ENCODE data around the gene SDK2. TPM values are rescaled to one million over a fixed set of nuclear protein-coding genes. Genes with fewer than 3 reads are reported as not detected.

The SDK2 gene
- total and polyA plus RNA-seq, 9 of the 15 experiments (the other 6 are each of a cell fraction or from before 2014, with no cell fraction given): 0.04 TPM; not detected in 8

DNA sequence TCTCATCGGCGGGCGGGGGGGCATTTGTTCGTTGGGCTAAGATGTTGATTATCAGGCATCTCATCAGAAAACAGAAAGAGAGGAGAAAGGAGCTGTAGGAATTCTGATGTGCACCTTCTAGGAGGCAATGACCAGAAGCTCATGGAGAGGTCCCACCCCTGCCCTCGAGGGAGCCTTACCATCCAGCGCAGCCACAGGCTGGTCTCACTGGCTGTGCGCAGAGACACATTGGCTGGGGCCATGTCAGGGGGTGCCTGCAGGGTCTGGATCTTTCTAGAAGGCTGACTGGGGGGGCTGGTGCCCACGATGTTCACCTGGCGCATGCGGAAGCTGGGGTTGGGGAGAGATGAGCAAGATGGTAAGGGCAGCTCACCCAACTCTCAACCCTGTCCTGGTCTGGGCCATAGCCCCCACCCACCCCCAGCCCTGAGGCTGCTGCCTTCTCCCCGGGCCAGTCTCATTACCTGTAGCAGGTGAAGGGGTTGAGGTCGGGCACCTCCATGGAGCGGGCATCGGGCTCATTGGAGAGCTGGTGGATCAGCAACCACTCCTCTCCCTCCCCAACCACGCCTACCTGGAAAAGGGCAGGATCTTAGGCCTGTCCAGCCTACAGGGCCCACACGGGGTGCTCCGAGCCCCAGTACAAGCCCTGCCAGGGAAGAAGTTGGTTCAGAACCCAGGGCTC, 246.2 kb downstream of the SDK2 start (continued):
- TF ChIP-seq HDGF (IDR thresholded peaks at IDR 0.05) (no peak), MIER1 (IDR thresholded peaks at IDR 0.05; ENCODE audit: low read depth) (no peak), ZBTB17 (CRISPR knock-in tag; IDR thresholded peaks at IDR 0.05) (no peak), ZNF316 (IDR thresholded peaks at IDR 0.05) (no peak), TAF1 (IDR thresholded peaks at IDR 0.05; ENCODE audit: control insufficient read depth, extremely low read depth, insufficient read depth, low read length, severe bottlenecking) (no peak), MED1 (CRISPR knock-in tag; IDR thresholded peaks at IDR 0.05; ENCODE audit: borderline replicate concordance) (no peak), ZNF274 (IDR thresholded peaks at IDR 0.05; ENCODE audit: borderline replicate concordance, low read depth, low read length) (no peak)
- TF ChIP-seq, protein P1, sequence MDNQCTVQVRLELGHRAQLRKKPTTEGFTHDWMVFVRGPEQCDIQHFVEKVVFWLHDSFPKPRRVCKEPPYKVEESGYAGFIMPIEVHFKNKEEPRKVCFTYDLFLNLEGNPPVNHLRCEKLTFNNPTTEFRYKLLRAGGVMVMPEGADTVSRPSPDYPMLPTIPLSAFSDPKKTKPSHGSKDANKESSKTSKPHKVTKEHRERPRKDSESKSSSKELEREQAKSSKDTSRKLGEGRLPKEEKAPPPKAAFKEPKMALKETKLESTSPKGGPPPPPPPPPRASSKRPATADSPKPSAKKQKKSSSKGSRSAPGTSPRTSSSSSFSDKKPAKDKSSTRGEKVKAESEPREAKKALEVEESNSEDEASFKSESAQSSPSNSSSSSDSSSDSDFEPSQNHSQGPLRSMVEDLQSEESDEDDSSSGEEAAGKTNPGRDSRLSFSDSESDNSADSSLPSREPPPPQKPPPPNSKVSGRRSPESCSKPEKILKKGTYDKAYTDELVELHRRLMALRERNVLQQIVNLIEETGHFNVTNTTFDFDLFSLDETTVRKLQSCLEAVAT (IDR thresholded peaks at IDR 0.05): no peak

- POLR2A ChIA-PET: no interaction called here
- TF ChIP-seq TBP (optimal IDR thresholded peaks at IDR 0.05; ENCODE audit: low read depth, low read length) (no peak), SMARCA4 (IDR thresholded peaks at IDR 0.05) (no peak), NRF1 (conservative IDR thresholded peaks at IDR 0.05 in 1 of 2, IDR thresholded peaks at IDR 0.05 in 1 of 2) (no peak), SUPT5H (IDR thresholded peaks at IDR 0.05) (no peak)
- TF ChIP-seq, protein P2, sequence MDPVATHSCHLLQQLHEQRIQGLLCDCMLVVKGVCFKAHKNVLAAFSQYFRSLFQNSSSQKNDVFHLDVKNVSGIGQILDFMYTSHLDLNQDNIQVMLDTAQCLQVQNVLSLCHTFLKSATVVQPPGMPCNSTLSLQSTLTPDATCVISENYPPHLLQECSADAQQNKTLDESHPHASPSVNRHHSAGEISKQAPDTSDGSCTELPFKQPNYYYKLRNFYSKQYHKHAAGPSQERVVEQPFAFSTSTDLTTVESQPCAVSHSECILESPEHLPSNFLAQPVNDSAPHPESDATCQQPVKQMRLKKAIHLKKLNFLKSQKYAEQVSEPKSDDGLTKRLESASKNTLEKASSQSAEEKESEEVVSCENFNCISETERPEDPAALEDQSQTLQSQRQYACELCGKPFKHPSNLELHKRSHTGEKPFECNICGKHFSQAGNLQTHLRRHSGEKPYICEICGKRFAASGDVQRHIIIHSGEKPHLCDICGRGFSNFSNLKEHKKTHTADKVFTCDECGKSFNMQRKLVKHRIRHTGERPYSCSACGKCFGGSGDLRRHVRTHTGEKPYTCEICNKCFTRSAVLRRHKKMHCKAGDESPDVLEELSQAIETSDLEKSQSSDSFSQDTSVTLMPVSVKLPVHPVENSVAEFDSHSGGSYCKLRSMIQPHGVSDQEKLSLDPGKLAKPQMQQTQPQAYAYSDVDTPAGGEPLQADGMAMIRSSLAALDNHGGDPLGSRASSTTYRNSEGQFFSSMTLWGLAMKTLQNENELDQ (CRISPR knock-in tag; IDR thresholded peaks at IDR 0.05; ENCODE audit: borderline replicate concordance): no peak
- TF ChIP-seq, protein P3, sequence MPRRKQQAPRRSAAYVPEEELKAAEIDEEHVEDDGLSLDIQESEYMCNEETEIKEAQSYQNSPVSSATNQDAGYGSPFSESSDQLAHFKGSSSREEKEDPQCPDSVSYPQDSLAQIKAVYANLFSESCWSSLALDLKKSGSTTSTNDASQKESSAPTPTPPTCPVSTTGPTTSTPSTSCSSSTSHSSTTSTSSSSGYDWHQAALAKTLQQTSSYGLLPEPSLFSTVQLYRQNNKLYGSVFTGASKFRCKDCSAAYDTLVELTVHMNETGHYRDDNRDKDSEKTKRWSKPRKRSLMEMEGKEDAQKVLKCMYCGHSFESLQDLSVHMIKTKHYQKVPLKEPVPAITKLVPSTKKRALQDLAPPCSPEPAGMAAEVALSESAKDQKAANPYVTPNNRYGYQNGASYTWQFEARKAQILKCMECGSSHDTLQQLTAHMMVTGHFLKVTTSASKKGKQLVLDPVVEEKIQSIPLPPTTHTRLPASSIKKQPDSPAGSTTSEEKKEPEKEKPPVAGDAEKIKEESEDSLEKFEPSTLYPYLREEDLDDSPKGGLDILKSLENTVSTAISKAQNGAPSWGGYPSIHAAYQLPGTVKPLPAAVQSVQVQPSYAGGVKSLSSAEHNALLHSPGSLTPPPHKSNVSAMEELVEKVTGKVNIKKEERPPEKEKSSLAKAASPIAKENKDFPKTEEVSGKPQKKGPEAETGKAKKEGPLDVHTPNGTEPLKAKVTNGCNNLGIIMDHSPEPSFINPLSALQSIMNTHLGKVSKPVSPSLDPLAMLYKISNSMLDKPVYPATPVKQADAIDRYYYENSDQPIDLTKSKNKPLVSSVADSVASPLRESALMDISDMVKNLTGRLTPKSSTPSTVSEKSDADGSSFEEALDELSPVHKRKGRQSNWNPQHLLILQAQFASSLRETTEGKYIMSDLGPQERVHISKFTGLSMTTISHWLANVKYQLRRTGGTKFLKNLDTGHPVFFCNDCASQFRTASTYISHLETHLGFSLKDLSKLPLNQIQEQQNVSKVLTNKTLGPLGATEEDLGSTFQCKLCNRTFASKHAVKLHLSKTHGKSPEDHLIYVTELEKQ (CRISPR knock-in tag; IDR thresholded peaks at IDR 0.05): no peak
These were observed 246.9 kb downstream of the SDK2 start for GRCh38 chr17:73397278-73397826.

More at GRCh38 chr17:73397278-73397826, 246.9 kb downstream of the SDK2 start:
- Histone ChIP-seq H3K4me1 (replicated peaks in 1 of 2; ENCODE audit: control insufficient read depth in 2 of 2, insufficient read depth in 2 of 2, low read length in 2 of 2) (peaks cover 0 to 6% of the 10 kb centered on the region in 2 experiments; a peak in 1 of 5 replicates), H3K36me3 (ENCODE audit: control insufficient read depth, insufficient read depth, low read length) (no peaks in the 10 kb centered on the region), H3K79me2 (ENCODE audit: control insufficient read depth, insufficient read depth, low read length) (no peaks in the 10 kb centered on the region), H3K9me3 (replicated peaks; ENCODE audit: control insufficient read depth, insufficient read depth, low read depth, low read length) (no peaks in the 10 kb centered on the region), H3K4me2 (ENCODE audit: insufficient read depth, low read length) (no peak overlapping the region), H3K27me3 (ENCODE audit: control insufficient read depth in 2 of 2, insufficient read depth in 2 of 2, low read length in 2 of 2) (peaks cover 21 to 84% of the 10 kb centered on the region in 2 experiments; a peak in 4 of 5 replicates), H3K27ac (ENCODE audit: extremely low read depth, low read depth, low read length) (no peak overlapping the region), H3K4me3 (no peak overlapping the region), H3K9me1 (ENCODE audit: control insufficient read depth, insufficient read depth, low read length) (no peaks in the 10 kb centered on the region), H3K9ac (ENCODE audit: insufficient read depth in 1 of 2, low read depth in 2 of 2, low read length in 2 of 2) (no peak overlapping the region), H2AFZ (ENCODE audit: low read depth, low read length) (no peak overlapping the region), H4K20me1 (replicated peaks; ENCODE audit: control insufficient read depth, insufficient read depth, low read length) (peaks cover 18% of the 10 kb centered on the region; the same call in 1 of the 2 replicates)
- ATAC-seq: no peak
- FAIRE-seq: no peak
- no peak for DNase-seq (ENCODE audit: extremely low read depth in 1 of 4, low spot score in 3 of 4)
- WGBS (ENCODE audit: insufficient coverage, low coverage, missing lambda C conversion rate): 0% methylated on average over 17 of the region's 17 CpGs
- no TSS peak for BruUV-seq (replicated peaks)
- in situ Hi-C loops (cut with MboI): no loop called here
- intact Hi-C loops (cut with micrococcal nuclease): no loop called here
- CTCF ChIA-PET (ENCODE audit: low intra/inter-chr PET ratio): no interaction called here

Measured in K562 (cell line).